Measurements from ENCODE around the gene KRT23. TPM values are rescaled to one million over a fixed set of nuclear protein-coding genes. Genes with fewer than 3 reads are reported as not detected.

The KRT23 gene, protein sequence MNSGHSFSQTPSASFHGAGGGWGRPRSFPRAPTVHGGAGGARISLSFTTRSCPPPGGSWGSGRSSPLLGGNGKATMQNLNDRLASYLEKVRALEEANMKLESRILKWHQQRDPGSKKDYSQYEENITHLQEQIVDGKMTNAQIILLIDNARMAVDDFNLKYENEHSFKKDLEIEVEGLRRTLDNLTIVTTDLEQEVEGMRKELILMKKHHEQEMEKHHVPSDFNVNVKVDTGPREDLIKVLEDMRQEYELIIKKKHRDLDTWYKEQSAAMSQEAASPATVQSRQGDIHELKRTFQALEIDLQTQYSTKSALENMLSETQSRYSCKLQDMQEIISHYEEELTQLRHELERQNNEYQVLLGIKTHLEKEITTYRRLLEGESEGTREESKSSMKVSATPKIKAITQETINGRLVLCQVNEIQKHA
- not detected in 2 replicates for total RNA-seq
- not detected for polyA plus RNA-seq (2012)

DNA sequence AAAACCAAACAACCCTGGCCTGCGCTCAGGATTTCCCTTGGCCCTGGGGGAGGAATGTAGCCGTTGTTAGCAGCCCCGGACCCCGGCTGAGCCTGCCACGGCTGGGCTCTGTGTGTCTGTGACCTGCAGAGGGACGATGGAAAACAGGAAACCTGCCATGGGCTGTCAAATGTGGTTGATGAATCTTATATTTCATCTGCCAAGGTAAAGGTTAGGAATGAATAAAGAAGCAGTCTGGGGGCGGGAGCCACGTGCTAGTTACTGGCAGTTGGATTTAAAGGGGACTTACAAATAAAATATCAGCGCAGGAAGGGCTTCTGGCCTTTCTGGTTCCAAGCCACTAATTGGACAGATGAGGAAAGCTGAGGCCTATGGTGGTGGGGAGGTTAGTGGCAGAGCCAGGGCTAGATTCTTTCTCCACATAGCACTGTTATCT, at the start of gene KRT23:
Gene KRT23 (minus strand): TSS at position 263 of the 436 bp plus-strand sequence. CDS start 1,043 bp downstream, outside the sequence.
- no peak for DNase-seq (ENCODE audit: low read depth)

DNA sequence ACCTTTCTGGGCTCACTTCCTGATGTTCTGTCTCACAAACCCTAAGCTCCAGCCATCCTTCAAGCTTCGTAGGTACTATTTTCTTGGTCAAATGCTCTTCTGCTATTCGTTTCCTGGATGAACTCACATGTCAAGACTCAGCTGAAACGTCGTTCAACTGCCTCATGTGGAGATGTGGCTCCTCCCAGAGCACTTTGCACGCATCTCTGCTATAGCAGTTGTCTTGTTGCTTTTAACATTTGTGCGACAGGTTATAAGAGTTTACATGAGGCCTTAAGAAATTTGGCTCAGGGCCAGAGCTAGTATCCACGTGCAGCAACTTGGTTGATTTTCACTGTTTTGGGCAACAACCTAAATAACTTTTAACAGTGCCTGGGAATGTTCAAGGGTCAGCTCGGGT, 49.5 kb upstream of the KRT23 start:
- no peak for DNase-seq (ENCODE audit: low read depth)

DNA sequence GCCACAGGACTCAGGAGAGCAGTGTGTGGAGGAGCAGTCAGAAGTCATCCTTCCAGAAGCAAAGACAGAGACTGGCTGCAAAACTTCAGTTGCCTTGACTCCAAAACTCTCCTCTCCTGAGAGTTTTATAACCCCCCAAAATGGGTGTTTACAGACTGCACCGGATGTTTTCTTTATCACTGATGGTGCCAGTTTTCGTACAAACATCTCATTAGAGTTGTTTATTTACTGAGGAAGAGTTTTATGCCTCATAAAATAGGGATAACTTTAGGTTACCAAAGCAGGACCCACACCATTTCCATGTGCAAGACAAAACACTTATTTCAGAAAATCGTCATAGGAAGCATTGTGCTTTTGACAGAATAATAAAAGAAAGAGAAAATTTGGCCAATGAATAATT, 46.8 kb upstream of the KRT23 start, which contains the start of gene KRT40:
Gene KRT40 (minus strand): TSS at position 101 of the 400 bp plus-strand sequence. CDS start 53 bp downstream, at position 48.
- no peak for DNase-seq (ENCODE audit: low read depth)

DNA sequence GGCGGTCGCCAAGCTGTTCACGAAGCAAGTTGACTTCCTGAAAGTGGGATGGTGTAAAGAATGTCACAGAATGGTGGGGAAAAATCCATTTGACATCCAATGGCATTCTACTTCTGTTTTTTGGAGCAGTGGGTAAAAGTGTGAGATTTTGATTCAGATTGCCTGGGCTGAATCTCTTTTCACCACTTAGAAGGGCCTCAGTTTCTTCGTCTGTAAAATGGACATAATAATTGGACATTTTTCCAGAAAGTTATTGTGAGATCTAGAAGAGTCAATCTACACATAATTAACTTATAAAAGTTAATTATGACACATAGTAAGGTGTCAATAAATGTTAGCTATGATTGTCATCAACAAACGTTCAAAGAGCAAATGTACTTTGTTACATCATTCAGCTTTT, 43.7 kb upstream of the KRT23 start:
- no peak for DNase-seq (ENCODE audit: low read depth)

DNA sequence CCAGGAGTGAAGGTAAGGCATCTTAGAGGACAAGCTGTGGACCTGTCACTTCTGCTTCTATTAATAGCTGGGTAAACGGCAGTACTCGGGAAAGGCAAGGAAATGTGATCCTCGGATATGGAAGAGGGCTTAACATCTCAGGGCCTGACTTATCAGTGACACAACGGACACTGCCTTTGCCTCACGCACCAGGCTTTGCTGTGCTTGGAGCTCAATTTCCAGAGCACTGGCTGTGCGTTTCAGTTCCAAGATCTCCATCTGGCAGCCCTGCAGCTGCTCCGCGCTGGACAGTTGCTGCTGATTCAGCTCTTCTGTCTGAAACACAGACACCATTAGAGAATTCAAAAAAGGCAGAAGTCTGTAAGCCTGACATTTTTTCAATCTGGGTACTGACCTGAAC, 43.1 kb upstream of the KRT23 start:
- DNase-seq (ENCODE audit: low read depth) = peak; percentile 80

DNA sequence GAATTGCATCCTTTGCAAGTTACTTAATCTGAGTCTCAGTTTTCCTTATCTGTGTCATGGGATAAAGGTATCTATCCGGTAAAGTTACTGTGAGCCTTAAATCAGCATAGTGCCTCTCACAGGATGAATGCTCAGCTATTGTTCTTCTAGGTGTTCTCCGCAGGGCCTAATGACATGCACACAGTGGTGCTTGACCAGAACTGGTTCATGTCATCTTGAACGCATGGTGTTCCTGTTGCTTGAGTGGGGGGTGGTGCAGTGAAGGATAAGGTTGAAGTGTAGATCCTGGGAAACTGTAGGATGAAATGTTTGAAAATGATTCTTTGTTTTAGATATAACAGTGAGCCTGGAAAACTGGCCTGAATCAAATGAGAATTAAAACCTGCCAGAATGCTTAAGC, 42.7 kb upstream of the KRT23 start:
- DNase-seq (ENCODE audit: low read depth) = no peak

DNA sequence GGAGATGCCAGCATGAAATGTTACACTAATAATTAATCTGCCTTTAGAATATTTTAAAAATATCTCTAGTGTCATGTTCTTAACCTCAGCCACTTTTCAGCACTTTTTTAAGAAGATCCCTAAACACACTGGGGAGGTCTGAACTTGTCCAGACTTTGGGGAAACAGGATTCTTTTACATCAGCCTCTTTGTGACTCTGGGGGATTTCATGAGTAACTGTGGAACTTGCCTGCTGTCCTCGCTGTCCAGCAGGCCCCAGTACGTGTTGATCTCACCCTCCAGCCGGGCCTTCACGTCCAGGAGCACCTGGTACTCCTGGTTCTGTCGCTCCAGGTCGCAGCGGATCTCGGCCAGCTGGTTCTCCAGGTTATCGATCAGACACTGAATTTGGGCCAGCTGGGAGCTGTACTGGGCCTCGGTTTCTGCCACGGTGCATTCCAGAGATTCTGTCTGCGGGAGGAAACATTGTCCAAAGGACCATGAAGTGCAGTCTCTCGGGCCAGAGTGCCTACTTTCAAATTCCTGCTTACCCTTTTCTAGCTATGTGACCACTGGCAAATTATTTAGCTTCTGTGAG, 41.2 kb upstream of the KRT23 start:
- peak; percentile 22 for DNase-seq (ENCODE audit: low read depth)

DNA sequence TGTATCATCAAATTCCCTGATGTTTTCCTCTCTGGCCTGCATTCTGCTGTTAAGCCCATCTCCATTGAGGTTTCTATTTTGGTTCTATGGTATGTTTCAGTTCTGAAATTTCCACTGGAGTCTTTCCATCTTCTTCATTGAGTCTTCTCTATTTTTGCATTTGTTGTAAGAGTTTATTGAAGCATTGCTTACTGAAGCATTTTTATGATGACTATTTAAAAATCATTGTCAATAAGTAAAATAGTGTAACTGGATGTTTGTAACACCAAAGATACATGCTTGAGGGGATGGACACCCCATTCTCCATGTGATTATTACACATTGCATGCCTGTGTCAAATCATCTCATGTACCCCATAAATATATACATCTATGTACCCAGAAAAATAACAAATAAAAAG, 38.1 kb upstream of the KRT23 start:
- no peak for DNase-seq (ENCODE audit: low read depth)

DNA sequence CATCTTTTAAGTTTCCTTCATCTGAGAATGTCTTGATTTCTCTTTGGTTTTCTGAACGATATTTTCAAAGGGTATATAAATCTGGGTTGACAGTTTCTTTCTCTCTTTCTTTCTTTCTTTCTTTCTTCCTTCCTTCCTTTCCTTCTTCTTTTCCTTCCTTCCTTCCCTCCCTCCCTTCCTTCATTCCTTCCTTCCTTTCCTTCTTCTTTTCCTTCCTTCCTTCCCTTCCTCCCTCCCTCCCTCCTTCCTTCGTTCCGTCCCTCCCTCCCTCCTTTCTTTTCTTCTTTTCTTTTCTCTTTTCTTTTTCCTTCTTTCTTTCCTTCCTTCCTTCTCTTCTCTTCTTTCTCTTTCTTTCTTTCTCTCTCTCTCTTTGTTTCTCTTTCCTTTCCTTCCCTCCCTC, 36.9 kb upstream of the KRT23 start:
- DNase-seq (ENCODE audit: low read depth) = no peak

DNA sequence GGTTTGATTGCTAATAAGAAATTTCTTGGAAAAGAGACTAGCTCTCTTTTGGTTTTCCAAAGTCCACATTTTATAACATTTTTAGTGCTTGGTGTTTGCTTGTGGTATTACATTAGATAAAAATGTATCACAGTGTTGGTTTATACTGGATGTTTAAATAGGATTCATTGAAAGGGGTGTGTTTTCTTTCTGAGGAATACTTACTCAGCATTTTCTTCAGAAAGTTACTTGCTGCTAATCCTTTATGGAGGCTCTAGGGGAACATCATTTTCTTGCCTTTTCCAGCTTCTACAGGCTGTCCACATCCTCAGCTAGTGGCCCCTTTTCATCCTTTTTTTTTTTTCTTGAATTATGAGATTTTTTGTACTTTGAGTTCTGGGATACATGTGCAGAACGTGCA, 30.1 kb upstream of the KRT23 start:
- DNase-seq (ENCODE audit: low read depth) = no peak

DNA sequence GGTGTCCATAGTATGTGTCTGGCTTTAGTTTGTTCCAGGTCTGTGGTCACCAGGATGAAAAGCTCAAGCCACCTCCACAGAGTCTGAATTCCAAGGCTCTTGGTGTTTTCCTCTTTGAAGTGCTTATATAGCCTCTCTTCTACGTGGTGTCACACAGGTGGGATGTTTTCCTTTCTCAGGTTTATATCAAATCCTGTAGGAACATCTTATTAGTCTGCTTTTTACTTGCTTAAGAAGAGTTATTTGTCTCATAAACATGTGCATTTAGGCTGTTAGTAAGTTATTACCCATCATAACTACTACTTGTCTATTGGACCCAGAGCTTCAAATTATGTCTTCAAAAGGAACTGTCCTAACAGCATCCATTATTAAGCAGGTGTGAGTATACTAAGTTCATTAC, 29.4 kb upstream of the KRT23 start, which contains the start of gene KRT39:
Gene KRT39 (minus strand): TSS at position 101 of the 400 bp plus-strand sequence. CDS start 92 bp downstream, at position 9.
- no peak for DNase-seq (ENCODE audit: low read depth)

DNA sequence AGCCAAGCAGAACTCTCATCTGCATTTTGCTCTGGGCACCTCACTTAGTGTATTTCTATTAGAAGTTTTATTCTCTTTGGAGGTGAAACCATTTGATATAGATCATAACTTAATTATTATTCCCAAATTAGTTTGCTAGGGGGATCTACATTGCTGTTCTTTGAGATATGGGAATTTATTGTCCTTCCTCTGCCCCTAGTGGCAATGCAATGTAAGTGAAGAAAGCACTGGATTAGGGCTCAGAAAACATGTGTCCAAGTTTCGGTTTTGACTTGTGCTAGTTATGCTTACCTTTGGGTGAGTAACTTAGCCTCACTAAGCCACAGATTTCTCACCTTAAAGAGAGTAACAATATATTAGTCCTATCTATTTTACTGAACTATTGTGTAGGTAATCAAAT, 26.4 kb upstream of the KRT23 start:
- no peak for DNase-seq (ENCODE audit: low read depth)

DNA sequence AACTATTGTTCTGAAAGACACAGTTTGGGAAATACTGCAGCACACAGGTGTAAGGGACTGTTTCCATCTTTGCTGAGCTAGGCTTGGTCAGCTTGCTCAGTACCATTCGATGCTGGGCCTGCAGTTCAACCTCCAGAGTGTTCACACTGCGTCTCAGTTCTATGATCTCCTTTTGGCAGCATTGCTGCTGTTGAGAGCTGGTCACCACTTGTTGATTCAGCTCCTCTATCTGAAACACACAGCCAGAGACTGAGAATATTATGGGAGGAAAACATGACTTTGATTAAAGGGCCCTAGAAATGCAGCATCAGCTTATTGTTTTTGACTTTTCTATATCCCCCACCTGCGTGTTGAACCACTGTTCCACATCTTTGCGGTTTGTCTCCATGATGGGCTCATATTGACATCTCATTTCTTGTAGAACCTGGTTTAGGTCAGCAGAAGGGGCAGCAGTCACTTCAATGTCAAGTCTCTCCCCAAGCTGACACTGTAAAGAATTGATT, 24.7 kb upstream of the KRT23 start:
- no peak for DNase-seq (ENCODE audit: low read depth)

DNA sequence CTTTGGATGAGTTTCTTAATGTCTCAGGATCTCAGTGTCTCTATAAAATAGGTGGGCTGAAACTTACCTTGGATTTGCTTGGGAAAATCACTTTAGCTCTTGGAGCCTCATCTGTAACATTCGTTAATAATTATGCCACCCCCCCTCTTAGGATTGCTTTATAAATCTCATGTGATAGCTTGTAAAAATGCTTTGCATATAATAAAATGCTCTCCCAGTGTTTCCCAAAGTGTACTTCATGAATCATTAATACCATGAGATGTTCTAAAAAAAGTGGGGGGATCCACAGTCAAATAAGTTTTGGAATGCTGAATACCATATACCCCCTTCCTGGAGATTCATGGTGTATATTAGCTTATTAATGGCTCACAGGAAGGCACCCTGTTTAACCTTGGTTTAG, 24.1 kb upstream of the KRT23 start:
- no peak for DNase-seq (ENCODE audit: low read depth)

DNA sequence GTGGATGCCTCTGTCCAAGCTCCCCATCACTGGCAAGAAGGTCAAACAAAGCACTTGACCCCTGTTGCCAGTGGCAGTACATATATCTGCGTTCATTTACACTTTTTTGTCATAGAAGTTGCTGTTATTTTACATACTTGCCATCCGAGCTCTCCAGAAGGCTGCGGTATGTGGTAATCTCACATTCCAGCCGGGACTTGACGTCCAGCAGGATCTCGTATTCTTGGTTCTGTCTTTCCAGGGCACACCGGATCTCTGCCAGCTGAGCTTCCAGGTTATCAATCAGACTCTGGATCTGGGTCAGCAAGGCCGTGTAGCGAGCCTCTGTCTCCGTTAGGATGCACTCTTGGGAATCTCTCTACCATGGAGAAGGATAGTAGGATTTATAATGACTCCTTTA, 22.7 kb upstream of the KRT23 start:
- no peak for DNase-seq (ENCODE audit: low read depth)

DNA sequence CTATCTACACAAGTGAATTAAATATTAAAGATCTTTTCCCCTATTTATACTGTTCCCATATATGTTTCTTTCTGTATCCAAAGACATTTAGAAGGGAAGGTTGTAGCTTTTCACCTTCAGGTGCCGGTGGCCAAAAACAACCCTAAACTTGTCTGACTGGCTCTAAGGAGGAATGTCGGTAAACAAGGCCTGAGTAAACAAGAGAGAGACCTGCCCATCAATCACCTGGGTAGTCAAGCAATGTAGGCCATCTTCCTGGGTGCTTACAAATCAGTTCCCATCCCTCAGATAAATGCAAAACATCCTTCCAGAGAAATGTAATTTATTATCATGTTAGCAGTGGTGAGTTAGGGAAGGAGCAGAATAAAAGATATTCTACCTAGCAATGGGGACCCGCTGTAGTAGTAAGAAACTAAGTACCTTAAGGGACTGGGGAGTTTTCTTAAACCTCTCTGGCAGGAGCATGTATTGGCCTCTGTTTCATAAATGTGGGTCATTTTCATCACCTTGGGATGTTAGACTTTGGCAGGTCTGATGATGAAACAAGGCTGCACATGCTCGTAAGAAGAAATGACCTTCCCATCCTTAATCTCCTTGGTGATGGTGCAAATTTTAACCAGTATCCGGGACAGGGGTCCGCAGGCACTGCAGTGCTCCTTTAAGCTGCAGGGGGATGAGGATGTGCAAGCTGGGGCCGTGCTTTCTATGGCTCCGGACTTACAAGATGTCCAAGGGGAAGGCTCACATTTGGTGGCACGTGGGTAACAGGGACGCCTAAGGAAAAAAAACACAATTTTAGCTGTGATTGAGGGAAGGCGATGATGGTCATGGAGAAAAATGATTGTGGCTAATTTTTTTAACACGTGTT, 20.9 kb upstream of the KRT23 start:
- DNase-seq (ENCODE audit: low read depth) = no peak

DNA sequence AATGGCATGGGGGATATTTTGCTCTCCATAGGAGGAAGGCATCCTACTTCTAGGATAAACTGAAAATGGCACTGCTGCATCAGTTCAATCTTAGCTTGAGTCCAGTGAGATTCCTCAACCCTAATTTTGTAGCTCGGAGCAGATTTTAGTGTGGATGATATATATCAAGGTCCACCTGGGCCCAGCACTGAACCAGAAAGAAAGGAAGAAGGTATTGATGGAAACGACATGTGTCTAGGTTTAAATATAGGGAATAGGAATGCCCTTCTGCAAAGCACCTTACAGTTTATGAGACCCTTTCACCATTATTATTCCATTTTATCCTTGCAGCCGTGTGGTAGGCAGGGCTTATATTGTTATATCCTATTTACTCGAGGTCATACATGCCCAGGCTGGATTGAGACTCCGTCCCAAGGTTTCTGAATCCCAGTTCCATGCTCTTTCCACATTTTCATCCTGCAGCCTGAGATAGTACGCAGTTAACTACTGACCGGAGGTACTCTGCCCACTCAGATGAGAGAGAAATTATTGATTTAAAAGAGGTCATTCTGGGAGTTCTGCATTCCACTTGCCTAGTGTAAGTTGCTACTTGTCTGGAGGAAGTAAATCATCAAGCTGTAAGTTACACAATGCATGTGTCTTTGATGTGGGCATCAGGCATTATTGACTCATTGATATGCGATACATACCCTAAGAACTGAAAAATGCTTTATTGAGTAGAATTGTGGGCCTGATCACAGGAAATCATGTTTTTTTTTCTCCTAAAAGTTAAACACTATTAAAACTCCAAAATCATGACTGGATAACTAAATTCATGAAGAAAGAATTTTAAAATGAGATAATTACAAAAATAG, 19.2 kb upstream of the KRT23 start:
- no peak for DNase-seq (ENCODE audit: low read depth)

DNA sequence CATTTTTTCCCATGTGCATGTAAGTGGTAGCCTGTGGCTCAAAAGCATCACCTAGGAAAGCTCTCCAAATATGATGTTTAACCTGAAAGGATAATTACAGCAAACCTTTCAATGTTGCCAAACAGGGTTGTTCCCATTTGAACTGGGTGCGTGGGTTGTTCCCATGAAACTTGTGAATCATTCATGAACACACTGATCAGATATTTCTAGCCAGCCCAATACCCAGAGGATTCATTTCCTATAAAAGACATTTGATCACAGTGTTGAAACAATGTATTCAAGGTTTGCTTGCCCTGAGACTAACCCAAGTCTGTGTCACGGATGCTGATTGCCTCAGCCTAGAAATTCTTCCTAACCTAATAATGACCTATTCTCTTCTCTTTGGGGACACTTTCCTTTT, 16.4 kb upstream of the KRT23 start:
- no peak for DNase-seq (ENCODE audit: low read depth)

DNA sequence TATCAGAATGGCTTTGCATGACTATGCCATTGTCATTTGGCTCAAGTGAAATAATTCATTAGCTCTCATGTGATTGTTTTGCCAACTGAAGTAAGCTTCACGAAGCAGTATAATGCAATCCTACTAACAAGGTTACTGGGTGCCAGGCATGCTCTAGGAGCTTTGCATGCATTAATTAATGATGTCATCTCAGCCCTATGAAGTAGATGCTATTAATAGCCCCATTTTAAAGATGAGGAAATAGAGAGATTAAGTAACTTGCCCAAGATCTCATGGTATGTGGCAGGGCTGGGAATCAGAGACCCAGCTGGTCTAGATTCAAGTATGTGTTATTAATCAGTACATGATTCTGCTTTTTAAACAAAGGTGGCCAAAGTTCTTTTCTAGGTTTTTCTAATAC, 15.2 kb upstream of the KRT23 start:
- peak; percentile 22 for DNase-seq (ENCODE audit: low read depth)

DNA sequence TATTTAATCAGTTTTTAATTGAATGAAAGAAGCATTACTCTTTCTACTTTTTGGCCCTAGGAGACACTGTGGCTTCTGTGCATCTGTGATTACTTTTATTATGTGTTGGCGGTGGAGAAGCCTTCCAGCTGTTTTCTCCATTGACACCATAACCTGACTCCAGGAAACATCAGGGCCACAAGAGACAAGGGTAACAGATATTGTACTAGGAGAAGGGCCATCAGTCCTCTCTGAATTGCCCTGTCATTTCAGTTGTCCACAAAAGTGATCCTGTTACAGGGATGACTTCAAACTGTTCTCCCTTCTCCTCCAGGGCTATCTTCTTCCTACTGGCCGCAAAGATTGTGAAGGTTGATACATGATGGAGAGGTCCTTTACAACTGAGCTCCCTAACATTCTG, 14.7 kb upstream of the KRT23 start:
- no peak for DNase-seq (ENCODE audit: low read depth)
